WTC11 (cell line): ENCODE results near the gene SLC2A4. TPM values are rescaled to one million over a fixed set of nuclear protein-coding genes. Genes with fewer than 3 reads are reported as not detected.
A peak's percentile ranks its signal among the peaks of the same experiment; 100 is the strongest.

ENCODE experiments used
- ATAC-seq: fragments of 200-7000 bp; cut with Tn5 transposase; 2 replicates; pipeline ENCODE4 v1.10.0; 2021; ENCODE audit warnings: mild to moderate bottlenecking, moderate library complexity
- CTCF ChIA-PET: fragments of 300-600 bp; sonication (Branson Sonifier 250); formaldehyde crosslinking; loops from one replicate; lab custom pipeline; 2021; ENCODE audit warnings: antibody characterized with exemption; lab: Charles Lee
- POLR2A ChIA-PET: fragments of 350-600 bp; sonication (Branson Sonifier 250); formaldehyde crosslinking; loops from one replicate; lab custom pipeline; 2021; ENCODE audit warnings: antibody characterized with exemption; lab: Charles Lee
- DNase-seq: peaks from one replicate; pipeline ENCODE4 v3.0.0; 2021; ENCODE audit warnings: low spot score
- H3K27ac Mint-ChIP-seq: 2 replicates; pipeline ENCODE4 v1.8.0; 2021; ENCODE audit warnings: mixed read lengths
- H3K27me3 Mint-ChIP-seq: 2 replicates; pipeline ENCODE4 v1.8.0; 2021; ENCODE audit warnings: low read depth, mild to moderate bottlenecking, moderate library complexity, mixed read lengths
- H3K36me3 Mint-ChIP-seq: 2 replicates; pipeline ENCODE4 v1.8.0; 2021; ENCODE audit warnings: mixed read lengths
- H3K4me1 Mint-ChIP-seq: 2 replicates; pipeline ENCODE4 v1.8.0; 2022; ENCODE audit warnings: mixed read lengths
- H3K4me3 Mint-ChIP-seq: 2 replicates; pipeline ENCODE4 v1.8.0; 2021; ENCODE audit warnings: mild to moderate bottlenecking, moderate library complexity, mixed read lengths
- H3K9me3 Mint-ChIP-seq: 2 replicates; pipeline ENCODE4 v1.8.0; 2021; ENCODE audit warnings: mixed read lengths
- CBFB ChIP-seq: sonication (generic); formaldehyde crosslinking; IDR thresholded peaks from 2 replicates; pipeline ENCODE4 v1.8.1; 2022; ENCODE audit warnings: mild to moderate bottlenecking, low read depth, missing genetic modification reagents
- ETV6 ChIP-seq: sonication (generic); formaldehyde crosslinking; IDR thresholded peaks from 2 replicates; pipeline ENCODE4 v1.8.1; 2022; ENCODE audit warnings: mild to moderate bottlenecking, missing genetic modification reagents
- GABPB1 ChIP-seq: sonication (generic); formaldehyde crosslinking; IDR thresholded peaks from 2 replicates; pipeline ENCODE4 v1.8.1; 2023; ENCODE audit warnings: mild to moderate bottlenecking, missing genetic modification reagents
- GRHL2 ChIP-seq: fragments of 250-450 bp; sonication (Bioruptor Pico); IDR thresholded peaks from 2 replicates; pipeline ENCODE4 v1.8.0; 2022; ENCODE audit warnings: mild to moderate bottlenecking, moderate library complexity; ENCODE audit not compliant: insufficient replicate concordance, severe bottlenecking
- IRF2 ChIP-seq: sonication (generic); formaldehyde crosslinking; IDR thresholded peaks from 2 replicates; pipeline ENCODE4 v1.8.0; 2022; ENCODE audit warnings: low read depth, missing genetic modification reagents, borderline replicate concordance
- JUN ChIP-seq: sonication (generic); formaldehyde crosslinking; IDR thresholded peaks from 2 replicates; pipeline ENCODE4 v1.8.0; 2023; ENCODE audit warnings: mild to moderate bottlenecking, missing genetic modification reagents
- NFATC4 ChIP-seq: fragments of 250-450 bp; sonication (Bioruptor Pico); IDR thresholded peaks from 2 replicates; pipeline ENCODE4 v1.9.0; 2021; ENCODE audit warnings: mild to moderate bottlenecking
- NFYB ChIP-seq: sonication (generic); formaldehyde crosslinking; conservative IDR thresholded peaks from 2 replicates; pipeline ENCODE4 v1.8.0; 2022; ENCODE audit warnings: low read depth, missing genetic modification reagents
- ZNF219 ChIP-seq: sonication (generic); formaldehyde crosslinking; IDR thresholded peaks from 2 replicates; pipeline ENCODE4 v1.8.0; 2023; ENCODE audit warnings: missing genetic modification reagents, mild to moderate bottlenecking, borderline replicate concordance
- ZNF281 ChIP-seq: sonication (generic); formaldehyde crosslinking; IDR thresholded peaks from 2 replicates; pipeline ENCODE4 v1.8.0; 2023; ENCODE audit warnings: mild to moderate bottlenecking, missing genetic modification reagents
- total RNA-seq: library from RNA; stranded (reverse); gene quantifications from 3 replicates; pipeline ENCODE4 v1.2.3, GENCODE V29; 2021
- TF ChIP-seq, protein P1 (sequence below): sonication (generic); formaldehyde crosslinking; IDR thresholded peaks from 2 replicates; pipeline ENCODE4 v1.8.1; 2023; ENCODE audit warnings: mild to moderate bottlenecking, moderate library complexity, missing genetic modification reagents
- TF ChIP-seq, protein P2 (sequence below): sonication (generic); formaldehyde crosslinking; IDR thresholded peaks from 2 replicates; pipeline ENCODE4 v1.8.1; 2023; ENCODE audit warnings: mild to moderate bottlenecking, missing genetic modification reagents, borderline replicate concordance
- TF ChIP-seq, protein P3 (sequence below): sonication (generic); formaldehyde crosslinking; IDR thresholded peaks from 2 replicates; pipeline ENCODE4 v1.8.1; 2023; ENCODE audit warnings: mild to moderate bottlenecking, missing genetic modification reagents
- TF ChIP-seq, protein P4 (sequence below): sonication (generic); formaldehyde crosslinking; IDR thresholded peaks from 2 replicates; pipeline ENCODE4 v1.8.1; 2022; ENCODE audit warnings: low read depth, mild to moderate bottlenecking, moderate library complexity, missing genetic modification reagents, borderline replicate concordance
- TF ChIP-seq, protein P5 (sequence below): sonication (generic); formaldehyde crosslinking; IDR thresholded peaks from 2 replicates; pipeline ENCODE4 v1.8.0; 2022; ENCODE audit warnings: missing genetic modification reagents
- TF ChIP-seq, protein P6 (sequence below): sonication (generic); formaldehyde crosslinking; IDR thresholded peaks from 2 replicates; pipeline ENCODE4 v1.8.0; 2022; ENCODE audit warnings: mild to moderate bottlenecking, missing genetic modification reagents

The SLC2A4 gene
- total RNA-seq, 1 experiment from 2014 or later, result 6.4 TPM

- TF ChIP-seq ZNF281 (CRISPR knock-in tag) (no peak), GRHL2 (CRISPR knock-in tag) (no peak), ZNF219 (no peak), NFATC4 (no peak), GABPB1 (CRISPR knock-in tag) (no peak)
- TF ChIP-seq, protein P1, sequence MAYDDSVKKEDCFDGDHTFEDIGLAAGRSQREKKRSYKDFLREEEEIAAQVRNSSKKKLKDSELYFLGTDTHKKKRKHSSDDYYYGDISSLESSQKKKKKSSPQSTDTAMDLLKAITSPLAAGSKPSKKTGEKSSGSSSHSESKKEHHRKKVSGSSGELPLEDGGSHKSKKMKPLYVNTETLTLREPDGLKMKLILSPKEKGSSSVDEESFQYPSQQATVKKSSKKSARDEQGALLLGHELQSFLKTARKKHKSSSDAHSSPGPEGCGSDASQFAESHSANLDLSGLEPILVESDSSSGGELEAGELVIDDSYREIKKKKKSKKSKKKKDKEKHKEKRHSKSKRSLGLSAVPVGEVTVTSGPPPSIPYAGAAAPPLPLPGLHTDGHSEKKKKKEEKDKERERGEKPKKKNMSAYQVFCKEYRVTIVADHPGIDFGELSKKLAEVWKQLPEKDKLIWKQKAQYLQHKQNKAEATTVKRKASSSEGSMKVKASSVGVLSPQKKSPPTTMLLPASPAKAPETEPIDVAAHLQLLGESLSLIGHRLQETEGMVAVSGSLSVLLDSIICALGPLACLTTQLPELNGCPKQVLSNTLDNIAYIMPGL, result no peak
- TF ChIP-seq, protein P2, sequence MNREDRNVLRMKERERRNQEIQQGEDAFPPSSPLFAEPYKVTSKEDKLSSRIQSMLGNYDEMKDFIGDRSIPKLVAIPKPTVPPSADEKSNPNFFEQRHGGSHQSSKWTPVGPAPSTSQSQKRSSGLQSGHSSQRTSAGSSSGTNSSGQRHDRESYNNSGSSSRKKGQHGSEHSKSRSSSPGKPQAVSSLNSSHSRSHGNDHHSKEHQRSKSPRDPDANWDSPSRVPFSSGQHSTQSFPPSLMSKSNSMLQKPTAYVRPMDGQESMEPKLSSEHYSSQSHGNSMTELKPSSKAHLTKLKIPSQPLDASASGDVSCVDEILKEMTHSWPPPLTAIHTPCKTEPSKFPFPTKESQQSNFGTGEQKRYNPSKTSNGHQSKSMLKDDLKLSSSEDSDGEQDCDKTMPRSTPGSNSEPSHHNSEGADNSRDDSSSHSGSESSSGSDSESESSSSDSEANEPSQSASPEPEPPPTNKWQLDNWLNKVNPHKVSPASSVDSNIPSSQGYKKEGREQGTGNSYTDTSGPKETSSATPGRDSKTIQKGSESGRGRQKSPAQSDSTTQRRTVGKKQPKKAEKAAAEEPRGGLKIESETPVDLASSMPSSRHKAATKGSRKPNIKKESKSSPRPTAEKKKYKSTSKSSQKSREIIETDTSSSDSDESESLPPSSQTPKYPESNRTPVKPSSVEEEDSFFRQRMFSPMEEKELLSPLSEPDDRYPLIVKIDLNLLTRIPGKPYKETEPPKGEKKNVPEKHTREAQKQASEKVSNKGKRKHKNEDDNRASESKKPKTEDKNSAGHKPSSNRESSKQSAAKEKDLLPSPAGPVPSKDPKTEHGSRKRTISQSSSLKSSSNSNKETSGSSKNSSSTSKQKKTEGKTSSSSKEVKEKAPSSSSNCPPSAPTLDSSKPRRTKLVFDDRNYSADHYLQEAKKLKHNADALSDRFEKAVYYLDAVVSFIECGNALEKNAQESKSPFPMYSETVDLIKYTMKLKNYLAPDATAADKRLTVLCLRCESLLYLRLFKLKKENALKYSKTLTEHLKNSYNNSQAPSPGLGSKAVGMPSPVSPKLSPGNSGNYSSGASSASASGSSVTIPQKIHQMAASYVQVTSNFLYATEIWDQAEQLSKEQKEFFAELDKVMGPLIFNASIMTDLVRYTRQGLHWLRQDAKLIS (CRISPR knock-in tag), result no peak
Measured at GRCh38 chr17:7238420-7239090, 43.0 kb upstream of the SLC2A4 start (continued).

DNA sequence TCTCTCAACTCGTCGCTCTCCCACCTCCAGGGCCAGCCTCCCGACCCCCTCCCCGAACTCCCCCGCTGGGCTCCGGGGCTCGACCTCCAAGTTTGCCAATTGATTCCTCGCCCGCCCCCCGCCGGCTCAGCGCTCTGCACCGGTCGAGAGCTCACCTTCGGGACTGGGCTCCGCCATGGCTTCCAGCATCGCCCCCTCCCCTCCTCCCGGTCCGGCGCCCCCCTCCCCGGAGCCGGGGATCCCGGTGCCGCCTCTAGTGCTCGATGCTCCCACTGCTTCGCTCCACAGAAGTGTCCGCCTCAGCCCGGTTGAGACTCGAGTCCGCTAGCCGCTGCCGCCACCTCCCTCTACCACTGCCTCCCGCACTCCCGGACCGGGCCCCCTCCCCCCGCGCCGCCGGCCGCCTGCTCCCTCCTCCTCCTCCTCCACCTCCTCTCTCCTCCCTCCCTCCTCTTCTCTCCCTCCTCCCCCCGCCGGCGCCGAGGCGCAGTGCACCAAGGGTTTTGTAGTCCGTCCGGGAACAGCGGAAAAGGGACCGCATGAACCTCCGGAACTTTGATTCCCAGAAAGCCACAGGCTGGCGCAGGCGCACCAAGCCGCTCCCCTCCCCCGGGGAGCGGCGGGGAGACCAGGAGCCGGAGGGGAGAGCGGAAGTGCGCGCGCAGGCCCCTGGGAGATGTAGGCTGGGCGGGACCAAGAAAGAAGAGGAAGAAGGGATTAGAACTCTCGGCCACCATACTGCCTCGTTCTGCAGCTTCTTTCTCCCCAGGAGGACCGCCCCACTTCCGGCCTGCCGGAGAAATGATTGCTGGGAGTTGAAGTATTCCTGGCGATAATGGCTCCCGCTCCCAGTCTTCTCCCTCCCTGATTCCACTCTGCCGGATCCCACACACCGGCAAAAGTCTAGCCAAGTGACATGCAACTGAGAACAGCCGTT, 42.2 kb upstream of the SLC2A4 start, which contains the start of gene PHF23:
PHF23 (minus strand) TSS at position 367 of the 937 bp plus-strand sequence; CDS start at position 189, 178 bp downstream.
- no peaks in the 10 kb centered on the region for H3K27me3 Mint-ChIP-seq
- peak; percentile 99 for DNase-seq
- ChIA-PET POLR2A (interaction anchor here (0.7 to 1.8 kb wide), 5 partner anchors 12 to 90 kb away, joined by 3 to 8 read pairs (median 4); partner anchors contain the start of genes ACADVL, CTDNEP1, ELP5 and NEURL4), CTCF (interaction anchor here (0.6 to 6.0 kb wide), 7 partner anchors 8 to 62 kb away, joined by 4 to 36 read pairs (median 6); partner anchors contain the start of genes ACADVL and DLG4)
- peak within 1 kb of the TSS; percentile 93 for H3K27ac Mint-ChIP-seq
- H3K36me3 Mint-ChIP-seq, result peaks cover 35% of the 10 kb centered on the region
- H3K9me3 Mint-ChIP-seq, result no peaks in the 10 kb centered on the region
- H3K4me1 Mint-ChIP-seq, result peaks cover 39% of the 10 kb centered on the region
- peak; percentile 73 for ATAC-seq
- peak within 1 kb of the TSS; percentile 95 for H3K4me3 Mint-ChIP-seq
- TF ChIP-seq, protein P3, sequence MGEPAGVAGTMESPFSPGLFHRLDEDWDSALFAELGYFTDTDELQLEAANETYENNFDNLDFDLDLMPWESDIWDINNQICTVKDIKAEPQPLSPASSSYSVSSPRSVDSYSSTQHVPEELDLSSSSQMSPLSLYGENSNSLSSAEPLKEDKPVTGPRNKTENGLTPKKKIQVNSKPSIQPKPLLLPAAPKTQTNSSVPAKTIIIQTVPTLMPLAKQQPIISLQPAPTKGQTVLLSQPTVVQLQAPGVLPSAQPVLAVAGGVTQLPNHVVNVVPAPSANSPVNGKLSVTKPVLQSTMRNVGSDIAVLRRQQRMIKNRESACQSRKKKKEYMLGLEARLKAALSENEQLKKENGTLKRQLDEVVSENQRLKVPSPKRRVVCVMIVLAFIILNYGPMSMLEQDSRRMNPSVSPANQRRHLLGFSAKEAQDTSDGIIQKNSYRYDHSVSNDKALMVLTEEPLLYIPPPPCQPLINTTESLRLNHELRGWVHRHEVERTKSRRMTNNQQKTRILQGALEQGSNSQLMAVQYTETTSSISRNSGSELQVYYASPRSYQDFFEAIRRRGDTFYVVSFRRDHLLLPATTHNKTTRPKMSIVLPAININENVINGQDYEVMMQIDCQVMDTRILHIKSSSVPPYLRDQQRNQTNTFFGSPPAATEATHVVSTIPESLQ, result no peak
- TF ChIP-seq NFYB, result no peak
- TF ChIP-seq, protein P4, sequence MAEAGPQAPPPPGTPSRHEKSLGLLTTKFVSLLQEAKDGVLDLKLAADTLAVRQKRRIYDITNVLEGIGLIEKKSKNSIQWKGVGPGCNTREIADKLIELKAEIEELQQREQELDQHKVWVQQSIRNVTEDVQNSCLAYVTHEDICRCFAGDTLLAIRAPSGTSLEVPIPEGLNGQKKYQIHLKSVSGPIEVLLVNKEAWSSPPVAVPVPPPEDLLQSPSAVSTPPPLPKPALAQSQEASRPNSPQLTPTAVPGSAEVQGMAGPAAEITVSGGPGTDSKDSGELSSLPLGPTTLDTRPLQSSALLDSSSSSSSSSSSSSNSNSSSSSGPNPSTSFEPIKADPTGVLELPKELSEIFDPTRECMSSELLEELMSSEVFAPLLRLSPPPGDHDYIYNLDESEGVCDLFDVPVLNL, result no peak
- TF ChIP-seq CBFB, result 0 out of 2 replicates have a peak, but pooled peaks have one; percentile 47
- TF ChIP-seq, protein P5, sequence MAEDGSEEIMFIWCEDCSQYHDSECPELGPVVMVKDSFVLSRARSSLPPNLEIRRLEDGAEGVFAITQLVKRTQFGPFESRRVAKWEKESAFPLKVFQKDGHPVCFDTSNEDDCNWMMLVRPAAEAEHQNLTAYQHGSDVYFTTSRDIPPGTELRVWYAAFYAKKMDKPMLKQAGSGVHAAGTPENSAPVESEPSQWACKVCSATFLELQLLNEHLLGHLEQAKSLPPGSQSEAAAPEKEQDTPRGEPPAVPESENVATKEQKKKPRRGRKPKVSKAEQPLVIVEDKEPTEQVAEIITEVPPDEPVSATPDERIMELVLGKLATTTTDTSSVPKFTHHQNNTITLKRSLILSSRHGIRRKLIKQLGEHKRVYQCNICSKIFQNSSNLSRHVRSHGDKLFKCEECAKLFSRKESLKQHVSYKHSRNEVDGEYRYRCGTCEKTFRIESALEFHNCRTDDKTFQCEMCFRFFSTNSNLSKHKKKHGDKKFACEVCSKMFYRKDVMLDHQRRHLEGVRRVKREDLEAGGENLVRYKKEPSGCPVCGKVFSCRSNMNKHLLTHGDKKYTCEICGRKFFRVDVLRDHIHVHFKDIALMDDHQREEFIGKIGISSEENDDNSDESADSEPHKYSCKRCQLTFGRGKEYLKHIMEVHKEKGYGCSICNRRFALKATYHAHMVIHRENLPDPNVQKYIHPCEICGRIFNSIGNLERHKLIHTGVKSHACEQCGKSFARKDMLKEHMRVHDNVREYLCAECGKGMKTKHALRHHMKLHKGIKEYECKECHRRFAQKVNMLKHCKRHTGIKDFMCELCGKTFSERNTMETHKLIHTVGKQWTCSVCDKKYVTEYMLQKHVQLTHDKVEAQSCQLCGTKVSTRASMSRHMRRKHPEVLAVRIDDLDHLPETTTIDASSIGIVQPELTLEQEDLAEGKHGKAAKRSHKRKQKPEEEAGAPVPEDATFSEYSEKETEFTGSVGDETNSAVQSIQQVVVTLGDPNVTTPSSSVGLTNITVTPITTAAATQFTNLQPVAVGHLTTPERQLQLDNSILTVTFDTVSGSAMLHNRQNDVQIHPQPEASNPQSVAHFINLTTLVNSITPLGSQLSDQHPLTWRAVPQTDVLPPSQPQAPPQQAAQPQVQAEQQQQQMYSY (CRISPR knock-in tag), result no peak
- TF ChIP-seq IRF2 (CRISPR knock-in tag), result no peak
- peak; percentile 60; the same call in 1 of the 2 replicates for TF ChIP-seq JUN
- TF ChIP-seq, protein P6, sequence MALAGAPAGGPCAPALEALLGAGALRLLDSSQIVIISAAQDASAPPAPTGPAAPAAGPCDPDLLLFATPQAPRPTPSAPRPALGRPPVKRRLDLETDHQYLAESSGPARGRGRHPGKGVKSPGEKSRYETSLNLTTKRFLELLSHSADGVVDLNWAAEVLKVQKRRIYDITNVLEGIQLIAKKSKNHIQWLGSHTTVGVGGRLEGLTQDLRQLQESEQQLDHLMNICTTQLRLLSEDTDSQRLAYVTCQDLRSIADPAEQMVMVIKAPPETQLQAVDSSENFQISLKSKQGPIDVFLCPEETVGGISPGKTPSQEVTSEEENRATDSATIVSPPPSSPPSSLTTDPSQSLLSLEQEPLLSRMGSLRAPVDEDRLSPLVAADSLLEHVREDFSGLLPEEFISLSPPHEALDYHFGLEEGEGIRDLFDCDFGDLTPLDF (CRISPR knock-in tag), result no peak
- 0 out of 2 replicates have a peak, but pooled peaks have one; percentile 11 for TF ChIP-seq ETV6
